HG03064 (cell line): ENCODE measurements around the gene SLC25A45.

Source experiments
- ATAC-seq: cut with Tn5 transposase; IDR thresholded peaks from one replicate; pipeline ENCODE4 v1.9.1; 2021; ENCODE audit warnings: low read depth; ENCODE audit not compliant: unreplicated experiment

Gene SLC25A45

GRCh38 chr11:65389294-65389980 is 7.0 kb upstream of the SLC25A45 start:
- no peak for ATAC-seq

GRCh38 chr11:65388731-65389130 is 6.3 kb upstream of the SLC25A45 start:
- no peak for ATAC-seq

DNA sequence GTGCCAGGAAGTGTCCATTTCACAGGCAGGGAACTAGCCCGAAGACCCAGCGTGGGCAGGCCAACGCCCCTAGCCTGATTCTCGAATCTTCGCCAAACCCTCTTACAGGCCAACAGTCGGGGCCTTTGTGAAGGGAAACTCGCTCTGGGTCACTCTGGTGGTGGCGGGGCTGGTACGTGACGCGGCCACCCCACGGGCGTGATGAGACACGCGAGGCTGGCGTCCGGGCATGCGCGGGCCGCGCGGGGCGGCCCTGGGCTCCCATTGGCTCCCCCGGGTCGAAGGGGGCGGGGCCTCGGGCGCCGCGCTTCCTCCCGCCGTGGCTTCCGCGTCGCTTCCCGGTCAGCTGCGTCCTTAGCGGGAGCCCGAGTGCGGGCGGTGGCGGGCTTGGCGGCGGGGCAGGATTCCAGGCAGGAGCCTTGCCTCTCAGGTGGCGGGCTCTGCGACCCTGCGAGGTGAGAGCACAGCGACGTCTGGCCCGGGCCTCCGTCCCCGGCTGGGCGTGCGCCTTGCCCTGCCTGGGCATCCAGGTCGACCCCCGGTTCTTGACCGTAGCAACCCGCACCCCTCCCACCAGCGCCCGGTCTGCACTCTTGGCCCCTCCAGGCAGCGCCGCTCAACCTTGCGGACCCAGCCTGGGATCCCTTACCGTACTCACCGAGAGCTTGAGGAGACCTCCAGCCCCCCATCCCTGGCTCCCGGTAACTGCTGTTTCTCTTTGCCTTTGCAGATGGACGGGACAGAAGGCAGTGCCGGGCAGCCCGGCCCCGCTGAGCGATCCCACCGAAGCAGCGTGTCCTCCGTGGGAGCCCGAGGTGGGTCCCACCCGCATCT is 4.1 kb upstream of the SLC25A45 start, which contains the start of gene FRMD8:
TSS of gene FRMD8 (plus strand) at position 331 of the 834 bp plus-strand sequence. CDS start at position 731, 400 bp downstream.
- no peak for ATAC-seq

DNA sequence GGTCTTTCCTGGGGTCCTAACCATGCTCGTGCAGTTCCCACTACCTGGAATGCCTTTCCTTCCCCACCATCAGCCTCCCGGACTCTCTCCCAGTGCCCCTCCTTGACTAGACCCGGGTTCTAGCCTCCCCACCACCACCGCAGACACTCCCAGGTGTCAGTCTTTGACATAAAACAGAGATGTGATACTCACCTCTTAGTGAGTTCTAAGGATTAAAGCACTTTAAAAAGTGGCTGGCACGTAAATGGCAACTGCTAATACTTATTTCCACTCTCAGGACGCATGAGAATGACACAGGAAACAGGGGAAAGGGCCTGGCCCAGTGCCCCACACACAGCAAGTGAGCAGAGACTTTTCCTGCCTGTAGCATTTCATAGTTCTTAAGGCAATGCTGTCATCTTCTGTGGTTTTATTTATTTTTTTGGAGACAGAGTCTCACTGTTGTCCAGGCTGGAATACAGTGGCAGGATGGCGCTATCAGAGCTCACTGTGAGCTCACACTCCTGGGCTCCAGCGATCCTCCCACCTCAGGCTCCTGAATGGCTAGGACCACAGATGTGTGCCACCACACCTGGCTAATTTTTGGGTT is 1.9 kb upstream of the SLC25A45 start:
- no peak for ATAC-seq

- no peak for ATAC-seq
These were observed 1.3 kb upstream of the SLC25A45 start for GRCh38 chr11:65383778-65384177.

DNA sequence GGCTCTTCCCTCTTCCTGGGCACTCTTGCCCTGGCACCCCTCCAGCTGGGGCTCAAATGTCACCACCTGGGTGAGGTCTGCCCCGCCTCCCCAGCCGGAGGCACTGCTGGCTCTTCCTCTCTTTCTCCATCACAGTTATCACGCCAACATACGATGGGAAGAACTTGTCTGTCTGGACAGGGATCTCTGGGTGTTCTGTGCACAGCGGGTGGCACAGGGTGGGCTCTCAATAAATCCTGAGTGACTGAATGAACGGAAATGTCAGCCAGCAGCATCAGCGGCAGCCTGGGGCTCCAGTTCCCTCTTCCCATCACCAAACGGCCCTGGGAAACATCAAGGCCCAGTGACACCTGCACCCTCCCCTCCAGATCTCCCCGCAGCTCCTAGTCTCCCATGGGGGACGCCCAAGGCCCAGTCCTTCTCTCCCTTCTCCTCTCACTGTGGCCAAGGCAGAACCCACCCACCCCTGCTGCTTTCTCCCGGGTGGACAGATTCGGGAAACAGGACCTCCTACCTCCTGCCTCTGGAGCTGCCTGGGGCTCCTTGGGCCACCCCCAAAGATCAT is 440 bp upstream of the SLC25A45 start:
- no peak for ATAC-seq

GRCh38 chr11:65381716-65382032 is 772 bp downstream of the SLC25A45 start:
- peak; percentile 4 for ATAC-seq

DNA sequence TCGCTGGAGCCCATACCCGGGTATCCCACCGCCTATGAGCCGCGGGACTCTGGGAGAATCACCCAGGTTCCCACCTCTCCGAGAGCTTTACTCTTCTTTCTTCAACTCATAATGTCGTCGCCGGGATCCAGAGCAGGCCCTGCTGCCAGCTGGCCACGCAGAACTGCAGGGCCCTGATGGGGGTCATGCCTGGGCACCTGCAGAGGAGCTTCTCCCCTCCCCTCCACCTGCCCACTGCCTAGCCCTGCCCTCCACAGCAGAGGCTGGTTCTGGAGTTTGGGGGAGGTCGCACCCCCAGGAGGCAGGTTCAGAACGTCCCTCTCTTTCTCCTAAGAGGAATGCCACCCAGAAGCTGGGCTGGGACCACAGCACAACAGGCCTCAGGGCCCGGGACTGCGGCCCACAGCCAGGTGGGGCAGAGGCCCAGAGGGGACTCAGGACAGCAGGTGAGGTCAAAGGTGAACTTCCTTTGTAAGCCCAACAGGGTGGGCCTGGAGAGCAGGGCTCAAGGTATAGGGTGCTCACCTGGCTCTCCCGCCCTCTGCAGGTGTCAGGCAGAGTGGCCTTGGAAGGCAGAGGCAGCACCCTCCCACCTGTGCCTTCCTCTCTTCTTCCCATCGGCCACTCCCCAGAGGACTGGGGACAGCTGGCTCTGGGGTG is 1.9 kb downstream of the SLC25A45 start:
- no peak for ATAC-seq

- no peak for ATAC-seq
These were observed 2.6 kb downstream of the SLC25A45 start for GRCh38 chr11:65379698-65380459.

- no peak for ATAC-seq
These were observed 3.4 kb downstream of the SLC25A45 start for GRCh38 chr11:65378928-65379638.

DNA sequence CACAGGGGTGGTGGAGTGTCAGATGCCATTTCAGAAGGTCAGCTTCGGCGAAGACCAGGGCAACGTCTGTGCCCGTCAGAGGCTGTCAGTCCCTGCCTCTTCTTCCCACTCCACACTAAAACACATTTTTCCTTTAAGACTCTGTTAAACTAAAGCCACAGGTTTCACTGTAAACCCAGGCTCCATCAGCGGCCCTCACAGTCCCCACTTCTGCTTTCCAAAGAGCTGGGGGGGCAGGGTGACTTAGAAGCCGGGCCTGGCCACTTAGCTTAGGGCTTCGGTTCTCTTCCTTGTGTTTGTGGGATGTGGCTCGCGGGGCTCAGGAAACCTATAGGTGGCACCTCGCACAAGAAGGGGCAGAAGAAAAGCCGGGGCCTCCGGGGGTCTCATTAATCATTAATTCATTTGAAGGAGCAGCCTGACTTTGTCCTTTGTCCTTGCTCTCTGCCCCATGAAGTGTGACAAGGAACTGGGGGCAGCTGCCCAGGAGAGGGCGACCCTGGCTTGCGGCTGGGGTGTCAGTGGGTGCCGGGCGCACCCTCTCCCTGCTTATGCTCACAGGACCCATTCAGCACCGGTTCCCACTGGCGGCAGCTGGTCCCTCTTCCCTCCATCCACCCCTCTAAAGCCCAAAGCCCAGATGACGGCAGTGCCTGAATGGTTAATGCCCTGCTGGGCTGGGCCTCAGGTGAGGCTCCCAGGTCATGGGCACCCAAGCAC is 4.1 kb downstream of the SLC25A45 start:
- ATAC-seq = no peak

- no peak for ATAC-seq
These were observed 4.7 kb downstream of the SLC25A45 start for GRCh38 chr11:65377777-65378176.

DNA sequence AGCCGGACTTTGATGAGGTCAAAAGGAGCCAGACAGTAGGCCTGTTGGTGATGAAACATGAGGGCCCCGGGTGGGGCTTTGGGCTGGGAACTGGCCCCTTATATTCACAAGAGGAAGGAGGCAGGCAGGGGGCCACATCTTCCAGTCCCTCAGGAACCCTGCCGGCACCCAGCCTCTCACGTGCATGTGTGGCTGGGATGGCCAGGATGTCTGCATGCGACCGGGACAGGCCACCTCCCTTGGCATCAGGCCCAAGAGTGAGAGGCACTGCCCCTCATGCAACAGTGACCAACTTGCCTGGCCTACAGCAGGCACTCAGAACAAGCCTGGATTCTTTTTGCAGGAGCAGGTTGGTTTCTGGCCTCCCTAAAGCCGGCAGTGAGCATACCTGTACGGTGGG is 5.4 kb downstream of the SLC25A45 start:
- no peak for ATAC-seq

DNA sequence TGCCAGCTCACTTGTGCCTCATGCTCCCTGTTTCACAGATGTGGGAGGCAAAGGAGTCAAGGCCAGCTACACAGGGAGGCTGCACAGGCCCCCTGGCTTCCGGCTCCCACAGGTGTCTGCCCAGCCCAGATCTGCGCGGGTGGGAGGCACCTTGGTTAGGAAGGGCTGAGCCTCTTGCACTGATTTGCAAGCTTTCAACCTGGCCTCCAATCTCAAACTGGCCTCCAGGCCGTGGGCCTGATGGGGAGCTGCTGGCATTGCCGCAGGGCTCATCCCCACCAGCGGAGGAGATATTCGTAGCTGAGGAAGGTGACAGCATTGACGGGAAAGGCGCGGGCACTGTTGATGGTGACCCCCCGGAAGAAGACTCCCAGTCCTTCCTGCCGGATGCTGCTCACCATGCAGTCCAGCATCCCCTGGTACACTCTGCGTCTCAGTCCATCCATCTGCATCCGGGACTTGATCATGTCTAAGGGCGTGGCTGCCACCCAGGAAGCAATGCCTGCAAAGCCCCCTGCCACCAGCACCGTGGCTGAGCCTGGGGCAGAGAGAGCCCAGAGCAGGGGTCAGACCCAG is 6.2 kb downstream of the SLC25A45 start:
- ATAC-seq = no peak

- ATAC-seq = no peak
These were observed 7.4 kb downstream of the SLC25A45 start for GRCh38 chr11:65375012-65375411.

DNA sequence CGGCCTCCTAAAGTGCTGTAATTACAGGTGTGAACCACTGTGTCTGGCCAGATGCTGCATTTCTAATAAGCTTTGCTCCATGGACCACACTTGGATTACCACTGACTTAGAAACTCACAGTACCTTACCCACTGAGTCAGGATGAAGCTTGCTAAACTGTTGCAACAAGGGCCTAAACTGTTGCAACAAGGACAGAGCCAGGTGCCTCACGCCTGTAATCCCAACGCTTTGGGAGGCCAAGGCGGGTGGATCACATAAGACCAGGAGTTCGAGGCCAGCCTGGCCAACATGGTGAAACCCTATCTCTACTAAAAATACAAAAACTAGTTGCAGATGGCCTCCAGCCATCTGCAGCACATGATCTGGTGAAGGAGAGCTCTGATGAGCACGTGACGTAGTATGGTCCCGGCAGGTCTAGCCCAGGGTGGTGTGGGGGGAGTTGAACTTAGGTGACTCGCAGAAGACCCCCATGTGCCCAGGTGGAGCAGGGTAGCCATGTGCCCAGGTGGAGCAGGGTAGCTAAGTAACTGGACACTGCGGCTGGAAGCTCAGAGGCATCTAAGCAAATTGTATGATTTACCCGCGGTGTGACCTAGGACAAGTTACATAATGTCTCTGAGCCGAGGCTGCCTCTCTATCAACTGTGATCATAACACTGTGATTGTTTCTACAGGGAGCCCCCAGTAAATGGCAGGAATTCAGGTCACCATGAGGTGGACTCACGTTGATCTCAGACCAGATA is 8.4 kb downstream of the SLC25A45 start:
- ATAC-seq = no peak

- no peak for ATAC-seq
These were observed 11.8 kb downstream of the SLC25A45 start for GRCh38 chr11:65370659-65371049.

DNA sequence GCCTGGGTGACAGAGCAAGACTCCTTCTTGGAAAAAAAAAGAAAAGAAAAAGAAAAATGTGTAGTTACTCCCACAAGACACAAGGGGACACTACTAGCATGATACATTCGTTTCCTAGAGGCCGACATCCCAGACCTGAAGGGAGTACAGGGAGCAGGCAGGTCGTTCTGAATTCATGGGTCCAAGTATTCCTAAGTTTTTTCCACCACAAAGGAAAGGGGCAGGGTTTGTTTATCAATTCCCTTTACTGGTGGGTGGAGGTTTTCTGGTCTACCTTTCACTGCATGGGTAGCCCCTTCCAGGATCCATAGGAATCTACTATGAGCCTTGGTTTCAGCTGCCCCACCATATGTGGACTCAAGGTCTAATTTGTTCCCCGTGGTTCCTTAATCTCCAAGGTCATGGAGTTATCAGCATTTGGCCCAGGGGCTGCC is 16.1 kb downstream of the SLC25A45 start:
- ATAC-seq = no peak
